ENCODE data around the gene ADGRL2.

DNA sequence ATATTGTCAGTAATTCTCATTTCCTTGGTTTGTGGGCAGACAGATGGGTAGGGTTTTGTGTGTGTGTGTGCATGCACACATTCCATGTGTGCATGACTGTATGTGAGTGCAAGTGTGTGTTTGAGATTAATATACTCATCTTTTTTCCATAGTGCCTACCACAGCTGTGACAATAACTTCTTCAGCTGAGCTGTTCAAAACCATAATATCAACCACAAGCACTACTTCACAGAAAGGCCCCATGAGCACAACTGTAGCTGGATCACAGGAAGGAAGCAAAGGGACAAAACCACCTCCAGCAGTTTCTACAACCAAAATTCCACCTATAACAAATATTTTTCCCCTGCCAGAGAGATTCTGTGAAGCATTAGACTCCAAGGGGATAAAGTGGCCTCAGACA, 149.3 kb downstream of the ADGRL2 start:
- TF ChIP-seq, protein P1, sequence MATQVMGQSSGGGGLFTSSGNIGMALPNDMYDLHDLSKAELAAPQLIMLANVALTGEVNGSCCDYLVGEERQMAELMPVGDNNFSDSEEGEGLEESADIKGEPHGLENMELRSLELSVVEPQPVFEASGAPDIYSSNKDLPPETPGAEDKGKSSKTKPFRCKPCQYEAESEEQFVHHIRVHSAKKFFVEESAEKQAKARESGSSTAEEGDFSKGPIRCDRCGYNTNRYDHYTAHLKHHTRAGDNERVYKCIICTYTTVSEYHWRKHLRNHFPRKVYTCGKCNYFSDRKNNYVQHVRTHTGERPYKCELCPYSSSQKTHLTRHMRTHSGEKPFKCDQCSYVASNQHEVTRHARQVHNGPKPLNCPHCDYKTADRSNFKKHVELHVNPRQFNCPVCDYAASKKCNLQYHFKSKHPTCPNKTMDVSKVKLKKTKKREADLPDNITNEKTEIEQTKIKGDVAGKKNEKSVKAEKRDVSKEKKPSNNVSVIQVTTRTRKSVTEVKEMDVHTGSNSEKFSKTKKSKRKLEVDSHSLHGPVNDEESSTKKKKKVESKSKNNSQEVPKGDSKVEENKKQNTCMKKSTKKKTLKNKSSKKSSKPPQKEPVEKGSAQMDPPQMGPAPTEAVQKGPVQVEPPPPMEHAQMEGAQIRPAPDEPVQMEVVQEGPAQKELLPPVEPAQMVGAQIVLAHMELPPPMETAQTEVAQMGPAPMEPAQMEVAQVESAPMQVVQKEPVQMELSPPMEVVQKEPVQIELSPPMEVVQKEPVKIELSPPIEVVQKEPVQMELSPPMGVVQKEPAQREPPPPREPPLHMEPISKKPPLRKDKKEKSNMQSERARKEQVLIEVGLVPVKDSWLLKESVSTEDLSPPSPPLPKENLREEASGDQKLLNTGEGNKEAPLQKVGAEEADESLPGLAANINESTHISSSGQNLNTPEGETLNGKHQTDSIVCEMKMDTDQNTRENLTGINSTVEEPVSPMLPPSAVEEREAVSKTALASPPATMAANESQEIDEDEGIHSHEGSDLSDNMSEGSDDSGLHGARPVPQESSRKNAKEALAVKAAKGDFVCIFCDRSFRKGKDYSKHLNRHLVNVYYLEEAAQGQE (IDR thresholded peaks at IDR 0.05; ENCODE audit: borderline replicate concordance) = no peak
- TF ChIP-seq TAF1 (IDR thresholded peaks at IDR 0.05; ENCODE audit: low read depth) (no peak), RAD21 (conservative IDR thresholded peaks at IDR 0.05) (no peak)
- TF ChIP-seq, protein P2, sequence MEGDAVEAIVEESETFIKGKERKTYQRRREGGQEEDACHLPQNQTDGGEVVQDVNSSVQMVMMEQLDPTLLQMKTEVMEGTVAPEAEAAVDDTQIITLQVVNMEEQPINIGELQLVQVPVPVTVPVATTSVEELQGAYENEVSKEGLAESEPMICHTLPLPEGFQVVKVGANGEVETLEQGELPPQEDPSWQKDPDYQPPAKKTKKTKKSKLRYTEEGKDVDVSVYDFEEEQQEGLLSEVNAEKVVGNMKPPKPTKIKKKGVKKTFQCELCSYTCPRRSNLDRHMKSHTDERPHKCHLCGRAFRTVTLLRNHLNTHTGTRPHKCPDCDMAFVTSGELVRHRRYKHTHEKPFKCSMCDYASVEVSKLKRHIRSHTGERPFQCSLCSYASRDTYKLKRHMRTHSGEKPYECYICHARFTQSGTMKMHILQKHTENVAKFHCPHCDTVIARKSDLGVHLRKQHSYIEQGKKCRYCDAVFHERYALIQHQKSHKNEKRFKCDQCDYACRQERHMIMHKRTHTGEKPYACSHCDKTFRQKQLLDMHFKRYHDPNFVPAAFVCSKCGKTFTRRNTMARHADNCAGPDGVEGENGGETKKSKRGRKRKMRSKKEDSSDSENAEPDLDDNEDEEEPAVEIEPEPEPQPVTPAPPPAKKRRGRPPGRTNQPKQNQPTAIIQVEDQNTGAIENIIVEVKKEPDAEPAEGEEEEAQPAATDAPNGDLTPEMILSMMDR (IDR thresholded peaks at IDR 0.05; ENCODE audit: poor library complexity, severe bottlenecking) = no peak

Measured in neural cell (in vitro differentiated cells).